OCI-LY1 (cell line): Measurements from ENCODE around the gene CGB7.
"Not testable (repeated sequence)": the region's sequence is repeated elsewhere in the genome, so short reads cannot be mapped to it uniquely, and the experiment has no call there.

Source experiments
- H2AFZ ChIP-seq: fragments of 200-600 bp; sonication (generic), shearing (Covaris generic); 2 replicates; pipeline ENCODE4 v1.6.0; 2014; ENCODE audit warnings: antibody characterized with exemption, mild to moderate bottlenecking, low read length
- H3F3A ChIP-seq: fragments of 200-600 bp; sonication (generic), shearing (Covaris generic); 2 replicates; pipeline ENCODE4 v1.6.0; 2014; ENCODE audit warnings: mild to moderate bottlenecking, antibody characterized with exemption, low read length, moderate library complexity; ENCODE audit not compliant: insufficient read depth
- H3K27ac ChIP-seq: fragments of 200-600 bp; sonication (generic); 2 replicates; pipeline ENCODE4 v1.5.1; 2014; ENCODE audit warnings: low read length, mixed run types, mild to moderate bottlenecking, low read depth; ENCODE audit not compliant: poor library complexity, severe bottlenecking
- H3K27me3 ChIP-seq: fragments of 200-600 bp; sonication (generic); 2 replicates; pipeline ENCODE4 v1.6.0; 2014; ENCODE audit warnings: antibody characterized with exemption, mild to moderate bottlenecking, low read length, moderate library complexity; ENCODE audit not compliant: insufficient read depth
- H3K36me3 ChIP-seq: fragments of 200-600 bp; sonication (generic); 2 replicates; pipeline ENCODE4 v1.6.1; 2014; ENCODE audit warnings: mild to moderate bottlenecking, antibody characterized with exemption, low read length, moderate library complexity, mixed read lengths; ENCODE audit not compliant: insufficient read depth
- H3K4me1 ChIP-seq: fragments of 200-600 bp; sonication (generic); 2 replicates; pipeline ENCODE4 v1.5.1; 2014; ENCODE audit warnings: mild to moderate bottlenecking, low read length, moderate library complexity; ENCODE audit not compliant: insufficient read depth, severe bottlenecking
- H3K4me2 ChIP-seq: fragments of 200-600 bp; sonication (generic), shearing (Covaris generic); 2 replicates; pipeline ENCODE4 v1.6.1; 2014; ENCODE audit warnings: low read length
- H3K4me3 ChIP-seq: fragments of 200-600 bp; sonication (generic); 2 replicates; pipeline ENCODE4 v1.5.1; 2014; ENCODE audit warnings: low read length, low read depth, mild to moderate bottlenecking, mixed read lengths; ENCODE audit not compliant: poor library complexity, severe bottlenecking
- H3K79me2 ChIP-seq: fragments of 200-600 bp; shearing (Covaris generic); 2 replicates; pipeline ENCODE4 v1.6.1; 2016; ENCODE audit warnings: mixed run types, low read length, mixed read lengths; ENCODE audit not compliant: insufficient read depth
- H3K9ac ChIP-seq: fragments of 200-600 bp; sonication (generic), shearing (Covaris generic); 2 replicates; pipeline ENCODE4 v1.6.1; 2014; ENCODE audit warnings: mild to moderate bottlenecking, low read length, mixed read lengths
- H3K9me2 ChIP-seq: fragments of 200-600 bp; sonication (generic), shearing (Covaris generic); 2 replicates; pipeline ENCODE4 v1.6.1; 2014; ENCODE audit warnings: low read depth, mild to moderate bottlenecking, low read length, mixed read lengths
- H3K9me3 ChIP-seq: fragments of 200-600 bp; shearing (Covaris generic); 2 replicates; pipeline ENCODE4 v1.6.1; 2014; ENCODE audit warnings: low read length, mixed read lengths
- H4K20me1 ChIP-seq: fragments of 200-600 bp; sonication (generic), shearing (Covaris generic); 2 replicates; pipeline ENCODE4 v1.6.0; 2016; ENCODE audit warnings: mild to moderate bottlenecking, low read length; ENCODE audit not compliant: insufficient read depth
- CTCF ChIP-seq: fragments of 200-600 bp; sonication (generic), shearing (Covaris generic); IDR thresholded peaks from 2 replicates; pipeline ENCODE4 v1.5.1; 2017; ENCODE audit warnings: mild to moderate bottlenecking, antibody characterized with exemption, low read length, moderate library complexity, mixed read lengths
- EZH2 ChIP-seq: fragments of 200-600 bp; sonication (generic), shearing (Covaris generic); IDR thresholded peaks from 2 replicates; pipeline ENCODE4 v1.8.0; 2017; ENCODE audit warnings: borderline replicate concordance, mixed run types, mild to moderate bottlenecking, antibody characterized with exemption, low read length, moderate library complexity, mixed read lengths

CGB7 gene

GRCh38 chr19:49056101-49056901 lies 1.2 kb downstream of the CGB7 start:
- TF ChIP-seq EZH2 (no peak), CTCF (peak; percentile 17; the same call in 1 of the 2 replicates)
- no peaks in the 10 kb centered on the region for H3K9me3 ChIP-seq

GRCh38 chr19:49050376-49051033 lies 7.0 kb downstream of the CGB7 start:
- H3K27me3 ChIP-seq, H3K36me3 ChIP-seq, H3K9ac ChIP-seq, H4K20me1 ChIP-seq, H3K79me2 ChIP-seq, H3K4me2 ChIP-seq, H3K9me3 ChIP-seq, H3F3A ChIP-seq, H3K9me2 ChIP-seq, H2AFZ ChIP-seq, H3K4me1 ChIP-seq, H3K27ac ChIP-seq, H3K4me3 ChIP-seq: not testable (repeated sequence)

More at GRCh38 chr19:49056101-49056901, 1.2 kb downstream of the CGB7 start:
- Histone ChIP-seq H3K27me3 (peaks cover 5% of the 10 kb centered on the region; the same call in 1 of the 2 replicates), H3K9ac (no peak overlapping the region; the same call in 1 of the 2 replicates), H3K36me3 (no peaks in the 10 kb centered on the region), H3K9me2 (no peaks in the 10 kb centered on the region), H4K20me1 (no peaks in the 10 kb centered on the region), H2AFZ (no peak overlapping the region), H3K4me1 (peaks cover 4% of the 10 kb centered on the region), H3K4me2 (peak overlapping the region; percentile 61), H3K27ac (no peak overlapping the region), H3K4me3 (peak overlapping the region; percentile 50), H3F3A (no peaks in the 10 kb centered on the region), H3K79me2 (no peaks in the 10 kb centered on the region)

- H3K4me1 ChIP-seq, H2AFZ ChIP-seq, H3K9me2 ChIP-seq, H3K4me2 ChIP-seq, H3K27ac ChIP-seq, H3K27me3 ChIP-seq, H3K79me2 ChIP-seq, H4K20me1 ChIP-seq, H3K9me3 ChIP-seq, H3K4me3 ChIP-seq, H3F3A ChIP-seq, H3K36me3 ChIP-seq, H3K9ac ChIP-seq: not testable (repeated sequence)
Measured at GRCh38 chr19:49049834-49050233, 7.7 kb downstream of the CGB7 start.

- H3K27ac ChIP-seq, H3K9ac ChIP-seq, H3K9me3 ChIP-seq, H3K4me3 ChIP-seq, H3K9me2 ChIP-seq, H3F3A ChIP-seq, H3K27me3 ChIP-seq, H3K4me1 ChIP-seq, H4K20me1 ChIP-seq, H3K79me2 ChIP-seq, H2AFZ ChIP-seq, H3K4me2 ChIP-seq, H3K36me3 ChIP-seq: not testable (repeated sequence)
Measured at GRCh38 chr19:49049011-49049410, 8.5 kb downstream of the CGB7 start, which contains the start of gene CGB8. CGB8 (minus strand) TSS chr19:49049111; CDS start chr19:49048739, 372 bp downstream.

- H3K4me3 ChIP-seq, H3K4me2 ChIP-seq, H3K4me1 ChIP-seq, H3K27me3 ChIP-seq, H3K9ac ChIP-seq, H3K79me2 ChIP-seq, H2AFZ ChIP-seq, H3K9me3 ChIP-seq, H3K27ac ChIP-seq, H3K36me3 ChIP-seq, H3F3A ChIP-seq, H3K9me2 ChIP-seq, H4K20me1 ChIP-seq: not testable (repeated sequence)
Measured at GRCh38 chr19:49043548-49043947, 14.0 kb downstream of the CGB7 start, which contains the start of gene CGB5. CGB5 (plus strand) TSS chr19:49043848; CDS start chr19:49044210, 362 bp downstream.

GRCh38 chr19:49042666-49043065 lies 14.9 kb downstream of the CGB7 start:
- H3F3A ChIP-seq, result not testable (repeated sequence)

More at GRCh38 chr19:49042666-49043065, 14.9 kb downstream of the CGB7 start:
- H2AFZ ChIP-seq, H3K4me1 ChIP-seq, H3K4me2 ChIP-seq, H3K9me3 ChIP-seq, H4K20me1 ChIP-seq, H3K27me3 ChIP-seq, H3K27ac ChIP-seq, H3K9me2 ChIP-seq, H3K9ac ChIP-seq, H3K79me2 ChIP-seq, H3K36me3 ChIP-seq, H3K4me3 ChIP-seq: not testable (repeated sequence)
